Rectal smooth muscle tissue (tissue), 1 donor: Measurements from ENCODE around the gene DUS1L.

Experiments used
- H3K27ac ChIP-seq: one replicate; pipeline ENCODE4 v1.7.0; 2013; ENCODE audit warnings: low read depth, low read length, inconsistent platforms
- H3K27me3 ChIP-seq: one replicate; pipeline ENCODE4 v1.7.0; 2013; ENCODE audit warnings: low read length; ENCODE audit not compliant: control insufficient read depth, insufficient read depth
- H3K36me3 ChIP-seq: one replicate; pipeline ENCODE4 v1.7.0; 2013; ENCODE audit warnings: low read length; ENCODE audit not compliant: control insufficient read depth, insufficient read depth
- H3K4me1 ChIP-seq: one replicate; pipeline ENCODE4 v1.7.0; 2013; ENCODE audit warnings: low read length; ENCODE audit not compliant: control insufficient read depth, insufficient read depth
- H3K4me3 ChIP-seq: one replicate; pipeline ENCODE4 v1.7.0; 2013; ENCODE audit warnings: low read length
- H3K9ac ChIP-seq: one replicate; pipeline ENCODE4 v1.7.0; 2013; ENCODE audit warnings: low read length

The DUS1L gene

DNA sequence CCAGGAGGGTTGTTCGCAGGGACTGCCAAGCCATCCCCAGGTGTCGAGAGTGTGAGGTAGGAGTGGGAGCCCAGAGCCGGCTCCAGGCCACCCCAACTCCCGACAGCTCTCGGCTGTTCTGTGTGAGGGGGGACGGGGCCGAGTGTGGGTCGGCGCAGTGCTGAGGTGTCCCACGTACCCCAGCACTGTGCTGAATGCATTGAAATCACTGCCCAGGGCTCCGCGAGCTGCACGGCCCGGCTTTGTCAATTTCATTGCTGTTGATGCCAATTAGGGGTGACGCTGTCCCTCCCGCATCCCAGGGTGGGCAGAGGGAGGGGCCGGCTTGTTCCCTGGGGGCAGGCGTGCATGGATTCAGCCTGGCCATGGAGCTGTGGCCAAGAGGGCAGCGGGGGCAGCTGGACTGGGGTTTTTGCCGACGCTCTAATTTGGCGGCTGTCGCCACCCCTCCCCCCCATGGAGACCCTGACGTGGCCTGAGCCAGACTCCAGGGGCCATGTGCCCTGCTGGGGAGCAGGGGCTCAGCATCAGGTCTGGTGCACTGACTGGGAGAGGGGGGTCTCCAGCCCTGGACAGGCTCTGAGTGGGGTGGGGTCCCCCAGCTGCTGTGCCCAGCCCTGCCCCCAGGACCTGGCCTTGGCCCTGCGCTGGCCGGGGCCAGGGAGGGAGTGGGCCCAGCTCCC lies 57.2 kb downstream of the DUS1L start:
- Histone ChIP-seq H3K4me3 (no peak overlapping the region), H3K36me3 (no peaks in the 10 kb centered on the region), H3K4me1 (peaks cover 15% of the 10 kb centered on the region), H3K9ac (no peak overlapping the region), H3K27ac (no peak overlapping the region), H3K27me3 (no peaks in the 10 kb centered on the region)
